ENCODE results near the gene SH3BP4. TPM values are rescaled to one million over a fixed set of nuclear protein-coding genes. Genes with fewer than 3 reads are reported as not detected.

Gene SH3BP4
- total RNA-seq, 1 donor = 121 TPM

DNA sequence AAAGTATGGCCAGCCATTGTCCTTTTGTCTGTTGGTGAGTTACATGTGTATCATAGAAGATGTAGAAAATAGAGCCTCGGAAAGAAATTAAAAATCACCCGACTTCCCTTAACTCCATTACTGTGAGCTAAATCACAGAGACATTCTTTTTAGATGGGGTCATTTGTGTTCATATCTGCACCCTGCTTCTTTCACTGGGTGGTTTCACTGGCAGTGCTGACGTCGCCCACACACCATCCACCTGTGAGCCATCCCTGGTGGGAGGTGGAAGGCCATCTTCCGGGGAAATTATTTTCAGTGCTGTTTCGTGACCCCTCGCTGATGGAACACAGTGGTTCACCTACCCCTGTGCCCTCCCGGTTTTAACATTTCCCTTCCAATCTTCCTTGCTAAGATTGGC, 21.2 kb downstream of the SH3BP4 start:
- peak overlapping the region; percentile 40 for H3K27ac ChIP-seq (ENCODE audit: low read depth, low read length)
- peaks cover 61% of the 10 kb centered on the region for H3K4me1 ChIP-seq (ENCODE audit: insufficient read depth, low read length)
- TF ChIP-seq CTCF (IDR thresholded peaks at IDR 0.05; ENCODE audit: extremely low read depth, low read depth, low read length) = no peak
- no peaks in the 10 kb centered on the region for H3K27me3 ChIP-seq (ENCODE audit: insufficient read depth, low read length)
- no peak overlapping the region for H3K4me3 ChIP-seq (ENCODE audit: insufficient read depth, low read length)
- no peak overlapping the region for H2AFZ ChIP-seq (ENCODE audit: low read length)
- H3K36me3 ChIP-seq (ENCODE audit: insufficient read depth, low read length) = peaks cover 47% of the 10 kb centered on the region
- no peaks in the 10 kb centered on the region for H3K9me3 ChIP-seq (ENCODE audit: low read depth, low read length)
- H4K20me1 ChIP-seq (ENCODE audit: insufficient read depth, low read length) = peaks cover 74% of the 10 kb centered on the region
- DNase-seq (ENCODE audit: insufficient read length, low spot score, missing footprints) = peak; percentile 74
- H3K4me2 ChIP-seq (ENCODE audit: insufficient read depth, low read length) = peak overlapping the region; percentile 59
- H3K79me2 ChIP-seq (ENCODE audit: insufficient read depth, low read length) = peaks cover 98% of the 10 kb centered on the region

- no peak for TF ChIP-seq CTCF (IDR thresholded peaks at IDR 0.05; ENCODE audit: extremely low read depth, low read depth, low read length)
- peaks cover 54% of the 10 kb centered on the region for H3K4me1 ChIP-seq (ENCODE audit: insufficient read depth, low read length)
- peak; percentile 87 for DNase-seq (ENCODE audit: insufficient read length, low spot score, missing footprints)
- H3K27ac ChIP-seq (ENCODE audit: low read depth, low read length) = peak overlapping the region; percentile 11
- peaks cover 72% of the 10 kb centered on the region for H4K20me1 ChIP-seq (ENCODE audit: insufficient read depth, low read length)
- peaks cover 52% of the 10 kb centered on the region for H3K36me3 ChIP-seq (ENCODE audit: insufficient read depth, low read length)
- H3K9me3 ChIP-seq (ENCODE audit: low read depth, low read length) = no peaks in the 10 kb centered on the region
- H3K4me2 ChIP-seq (ENCODE audit: insufficient read depth, low read length) = peak overlapping the region; percentile 13
- H3K27me3 ChIP-seq (ENCODE audit: insufficient read depth, low read length) = no peaks in the 10 kb centered on the region
- no peak overlapping the region for H3K4me3 ChIP-seq (ENCODE audit: insufficient read depth, low read length)
- H3K79me2 ChIP-seq (ENCODE audit: insufficient read depth, low read length) = peaks cover 98% of the 10 kb centered on the region
- no peak overlapping the region for H2AFZ ChIP-seq (ENCODE audit: low read length)
Observed at GRCh38 chr2:234974501-234975385, 22.9 kb downstream of the SH3BP4 start.

DNA sequence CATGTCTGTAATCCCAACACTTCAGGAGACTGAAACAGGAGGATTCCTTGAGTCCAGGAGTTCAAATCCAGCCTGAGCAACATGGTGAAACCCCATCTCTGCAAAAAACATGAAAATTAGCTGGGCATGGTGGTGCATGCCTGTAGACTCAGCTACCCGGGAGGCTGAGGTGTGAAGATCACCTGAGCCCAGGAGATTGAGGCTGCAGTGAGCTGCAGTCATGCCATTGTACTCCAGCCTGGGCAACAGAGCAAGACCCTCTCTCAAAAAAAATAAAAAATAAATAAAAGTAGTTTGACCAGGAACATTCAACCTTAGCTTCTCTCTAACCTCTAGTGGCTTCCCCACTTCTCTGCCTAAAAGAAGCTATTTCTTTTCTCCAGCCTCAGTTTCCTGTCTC, 23.8 kb downstream of the SH3BP4 start:
- Histone ChIP-seq H3K36me3 (ENCODE audit: insufficient read depth, low read length) (peaks cover 56% of the 10 kb centered on the region), H3K9me3 (ENCODE audit: low read depth, low read length) (no peaks in the 10 kb centered on the region), H4K20me1 (ENCODE audit: insufficient read depth, low read length) (peaks cover 67% of the 10 kb centered on the region)

More for the DNA sequence above, 23.8 kb downstream of the SH3BP4 start:
- Histone ChIP-seq H3K27me3 (ENCODE audit: insufficient read depth, low read length) (no peaks in the 10 kb centered on the region), H3K27ac (ENCODE audit: low read depth, low read length) (no peak overlapping the region), H2AFZ (ENCODE audit: low read length) (no peak overlapping the region), H3K4me1 (ENCODE audit: insufficient read depth, low read length) (peaks cover 54% of the 10 kb centered on the region), H3K79me2 (ENCODE audit: insufficient read depth, low read length) (peaks cover 99% of the 10 kb centered on the region), H3K4me2 (ENCODE audit: insufficient read depth, low read length) (no peak overlapping the region), H3K4me3 (ENCODE audit: insufficient read depth, low read length) (no peak overlapping the region)
- DNase-seq (ENCODE audit: insufficient read length, low spot score, missing footprints) = no peak
- TF ChIP-seq CTCF (IDR thresholded peaks at IDR 0.05; ENCODE audit: extremely low read depth, low read depth, low read length) = no peak

Measured in osteoblast (primary cell).